ENCODE results near the gene TMEM132D. TPM values are rescaled to one million over a fixed set of nuclear protein-coding genes. Genes with fewer than 3 reads are reported as not detected.

Gene TMEM132D
- total RNA-seq, 4 donors from 2014 or later, result 0.15 to 0.94 TPM; not detected in 2

DNA sequence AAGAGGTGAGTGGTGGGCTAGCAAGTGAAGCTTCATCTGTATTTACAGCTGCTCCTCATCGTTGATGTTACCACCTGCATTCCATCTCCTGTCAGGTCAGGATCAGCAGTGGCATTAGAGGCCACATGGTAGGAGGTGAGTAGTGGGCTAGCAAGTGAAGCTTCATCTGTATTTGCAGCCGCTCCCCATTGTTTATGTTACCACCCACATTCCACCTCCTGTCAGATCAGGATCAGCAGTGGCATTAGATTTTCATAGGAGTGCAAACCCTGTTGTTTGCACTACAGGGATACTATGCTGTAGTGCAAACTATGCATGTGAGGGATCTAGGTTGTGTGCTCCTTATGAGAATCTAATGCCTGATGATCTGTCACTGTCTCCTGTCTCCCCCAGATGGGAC is 531.5 kb downstream of the TMEM132D start:
- 69% methylated on average over 2 of the region's 2 CpGs; no CpG with 5 or more reads in 1 of the 2 donors for WGBS, 2 donors (ENCODE audit: low coverage in 1 of 2)
- ATAC-seq, result no peak

DNA sequence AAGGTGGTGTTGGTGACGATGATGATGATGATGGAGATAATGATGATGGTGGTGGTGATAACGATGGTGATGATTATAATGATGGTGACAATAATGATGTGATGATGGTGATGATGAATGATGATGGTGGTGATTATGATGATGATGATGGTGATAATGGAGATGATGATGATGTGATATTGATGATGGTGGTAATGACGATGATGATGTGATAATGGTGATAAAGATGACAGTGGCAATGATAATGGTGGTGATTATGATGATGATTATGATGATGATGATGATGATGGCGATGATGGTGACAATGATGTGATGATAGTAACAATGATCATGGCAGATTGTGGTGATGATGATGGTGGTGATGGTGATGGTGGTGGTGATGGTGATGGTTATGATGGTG is 532.6 kb downstream of the TMEM132D start:
- Histone ChIP-seq H3K27ac (no peak overlapping the region), H3K9me3 (peaks cover 0 to 15% (median 0%) of the 10 kb centered on the region in 3 donors), H3K4me3 (no peak overlapping the region), H3K36me3 (no peaks in the 10 kb centered on the region), H3K27me3 (peaks cover 15% of the 10 kb centered on the region), H3K4me1 (no peaks in the 10 kb centered on the region)
- WGBS, 2 donors (ENCODE audit: low coverage in 1 of 2), result 69% methylated on average over 4 of the region's 4 CpGs
- TF ChIP-seq POLR2AphosphoS5 (IDR thresholded peaks at IDR 0.05), result no peak
- TF ChIP-seq, protein P1, sequence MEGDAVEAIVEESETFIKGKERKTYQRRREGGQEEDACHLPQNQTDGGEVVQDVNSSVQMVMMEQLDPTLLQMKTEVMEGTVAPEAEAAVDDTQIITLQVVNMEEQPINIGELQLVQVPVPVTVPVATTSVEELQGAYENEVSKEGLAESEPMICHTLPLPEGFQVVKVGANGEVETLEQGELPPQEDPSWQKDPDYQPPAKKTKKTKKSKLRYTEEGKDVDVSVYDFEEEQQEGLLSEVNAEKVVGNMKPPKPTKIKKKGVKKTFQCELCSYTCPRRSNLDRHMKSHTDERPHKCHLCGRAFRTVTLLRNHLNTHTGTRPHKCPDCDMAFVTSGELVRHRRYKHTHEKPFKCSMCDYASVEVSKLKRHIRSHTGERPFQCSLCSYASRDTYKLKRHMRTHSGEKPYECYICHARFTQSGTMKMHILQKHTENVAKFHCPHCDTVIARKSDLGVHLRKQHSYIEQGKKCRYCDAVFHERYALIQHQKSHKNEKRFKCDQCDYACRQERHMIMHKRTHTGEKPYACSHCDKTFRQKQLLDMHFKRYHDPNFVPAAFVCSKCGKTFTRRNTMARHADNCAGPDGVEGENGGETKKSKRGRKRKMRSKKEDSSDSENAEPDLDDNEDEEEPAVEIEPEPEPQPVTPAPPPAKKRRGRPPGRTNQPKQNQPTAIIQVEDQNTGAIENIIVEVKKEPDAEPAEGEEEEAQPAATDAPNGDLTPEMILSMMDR (IDR thresholded peaks at IDR 0.05), result no peak
- TF ChIP-seq POLR2A (IDR thresholded peaks at IDR 0.05), result no peak
- no peak for TF ChIP-seq EP300 (IDR thresholded peaks at IDR 0.05)
- no peak for ATAC-seq

More for the DNA sequence above, 531.5 kb downstream of the TMEM132D start:
- H3K27ac ChIP-seq, result no peak overlapping the region
- no peak for TF ChIP-seq POLR2A (IDR thresholded peaks at IDR 0.05)
- no peak for TF ChIP-seq POLR2AphosphoS5 (IDR thresholded peaks at IDR 0.05)
- TF ChIP-seq, protein P1 (IDR thresholded peaks at IDR 0.05), result no peak
- no peak for TF ChIP-seq EP300 (IDR thresholded peaks at IDR 0.05)
- H3K9me3 ChIP-seq, result peaks cover 0 to 20% (median 0%) of the 10 kb centered on the region in 3 donors
- H3K27me3 ChIP-seq, result peaks cover 14% of the 10 kb centered on the region
- no peak overlapping the region for H3K4me3 ChIP-seq
- no peaks in the 10 kb centered on the region for H3K4me1 ChIP-seq
- H3K36me3 ChIP-seq, result no peaks in the 10 kb centered on the region

DNA sequence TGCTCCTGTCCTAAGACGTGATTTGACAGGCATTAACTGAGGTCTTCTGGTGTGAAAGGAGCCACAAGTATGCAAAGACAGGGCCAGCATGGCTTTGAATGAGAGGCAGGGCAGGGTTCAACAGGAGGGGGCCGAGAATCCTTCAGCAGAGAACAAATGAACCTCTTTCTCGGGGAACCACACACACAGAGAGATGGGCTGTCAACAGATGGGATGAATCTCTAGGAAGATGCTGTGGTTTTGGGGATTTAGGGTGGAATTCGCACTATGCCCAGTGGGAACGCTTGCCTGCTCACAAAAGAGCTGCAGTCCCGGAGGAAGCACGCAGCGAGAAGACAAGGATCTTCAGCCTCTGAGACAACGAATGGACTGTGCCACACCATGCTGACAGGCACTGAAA is 537.2 kb downstream of the TMEM132D start:
- 67% methylated on average over 5 of the region's 9 CpGs; no CpG with 5 or more reads in 1 of the 2 donors for WGBS, 2 donors (ENCODE audit: low coverage in 1 of 2)

DNA sequence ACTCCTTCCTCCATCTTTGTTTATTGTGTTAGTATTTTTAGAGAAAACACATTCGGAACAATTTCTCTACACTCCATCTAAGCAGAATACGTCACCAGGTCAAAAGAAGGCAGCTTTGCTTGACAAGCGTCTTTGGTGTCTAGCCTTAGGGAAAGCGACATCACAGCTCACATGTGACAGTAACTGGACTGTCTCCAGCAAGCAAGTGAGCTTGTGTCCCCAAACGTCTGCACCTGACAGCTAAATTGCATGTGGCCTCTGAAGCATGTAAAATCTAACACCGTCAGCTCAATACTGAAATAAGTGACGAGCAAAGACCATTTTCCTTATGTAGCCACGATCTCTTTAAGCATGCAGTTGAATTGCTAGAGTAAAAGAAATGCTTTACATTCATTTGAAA is 540.8 kb downstream of the TMEM132D start:
- no peaks in the 10 kb centered on the region for H3K36me3 ChIP-seq
- H3K27ac ChIP-seq, result no peak overlapping the region
- no peaks in the 10 kb centered on the region for H3K4me1 ChIP-seq
- peaks cover 0 to 8% (median 0%) of the 10 kb centered on the region in 3 donors for H3K9me3 ChIP-seq
- H3K27me3 ChIP-seq, result peaks cover 15% of the 10 kb centered on the region
- 39 to 40% methylated on average over 6 to 8 of the region's 8 CpGs for WGBS, 2 donors (ENCODE audit: low coverage in 1 of 2)
- ATAC-seq, result no peak
- no peak for TF ChIP-seq EP300 (IDR thresholded peaks at IDR 0.05)
- no peak for TF ChIP-seq POLR2AphosphoS5 (IDR thresholded peaks at IDR 0.05)
- TF ChIP-seq, protein P1 (IDR thresholded peaks at IDR 0.05), result no peak
- no peak for TF ChIP-seq POLR2A (IDR thresholded peaks at IDR 0.05)
- no peak overlapping the region for H3K4me3 ChIP-seq

More for the DNA sequence above, 537.2 kb downstream of the TMEM132D start:
- Histone ChIP-seq H3K36me3 (no peaks in the 10 kb centered on the region), H3K9me3 (peaks cover 0 to 14% (median 0%) of the 10 kb centered on the region in 3 donors), H3K27ac (no peak overlapping the region), H3K4me3 (no peak overlapping the region), H3K27me3 (peaks cover 26% of the 10 kb centered on the region), H3K4me1 (no peaks in the 10 kb centered on the region)
- TF ChIP-seq EP300 (IDR thresholded peaks at IDR 0.05) (no peak), POLR2AphosphoS5 (IDR thresholded peaks at IDR 0.05) (no peak), POLR2A (IDR thresholded peaks at IDR 0.05) (no peak)
- TF ChIP-seq, protein P1 (IDR thresholded peaks at IDR 0.05), result no peak
- no peak for ATAC-seq

DNA sequence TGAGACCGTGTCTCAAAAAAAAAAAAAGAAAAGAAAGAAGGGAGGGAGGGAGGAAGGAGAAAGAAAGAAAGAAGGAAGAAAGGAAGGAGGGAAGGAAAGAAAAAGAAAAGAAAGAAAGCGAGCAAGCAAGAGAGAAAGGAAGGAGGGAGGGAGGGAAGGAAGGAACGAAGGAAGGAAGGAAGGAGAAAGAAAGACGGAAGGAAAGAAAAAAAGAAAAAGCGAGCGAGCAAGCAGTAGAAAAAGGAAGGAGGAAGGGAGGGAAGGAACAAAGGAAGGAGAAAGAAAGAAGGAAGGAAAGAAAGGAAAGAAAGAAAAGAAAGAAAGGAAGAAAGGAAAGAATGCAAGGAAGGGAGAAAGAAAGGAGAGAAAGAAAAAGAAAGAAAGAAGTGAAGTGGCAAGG is 546.6 kb downstream of the TMEM132D start:
- WGBS, 2 donors (ENCODE audit: low coverage in 1 of 2), result 88 to 100% methylated on average over 3 to 6 of the region's 6 CpGs
- Histone ChIP-seq H3K4me3 (no peak overlapping the region), H3K27me3 (no peaks in the 10 kb centered on the region), H3K9me3 (no peaks in the 10 kb centered on the region), H3K36me3 (no peaks in the 10 kb centered on the region), H3K27ac (no peak overlapping the region), H3K4me1 (no peaks in the 10 kb centered on the region)
- ATAC-seq, result no peak
- TF ChIP-seq POLR2A (IDR thresholded peaks at IDR 0.05), result no peak
- TF ChIP-seq, protein P1 (IDR thresholded peaks at IDR 0.05), result no peak
- TF ChIP-seq POLR2AphosphoS5 (IDR thresholded peaks at IDR 0.05), result no peak
- TF ChIP-seq EP300 (IDR thresholded peaks at IDR 0.05), result no peak

All from gastroesophageal sphincter (tissue), 4 donors.